OCI-LY3 (cell line): ENCODE data around the gene CC2D1A.

Source experiments
- H2AFZ ChIP-seq: fragments of 200-600, 300-600 bp; shearing (Covaris generic); 2 replicates; pipeline ENCODE4 v1.6.0; 2014; ENCODE audit warnings: antibody characterized with exemption, low read depth, low read length
- H3K27ac ChIP-seq: fragments of 200-600, 300-600 bp; sonication (generic); 2 replicates; pipeline ENCODE4 v1.5.1; 2014; ENCODE audit warnings: mild to moderate bottlenecking, low read length, moderate library complexity, mixed read lengths
- H3K27me3 ChIP-seq: fragments of 200-600, 300-600 bp; sonication (generic); 2 replicates; pipeline ENCODE4 v1.6.1; 2014; ENCODE audit warnings: low read depth, low read length, mixed read lengths
- H3K36me3 ChIP-seq: fragments of 200-600, 300-600 bp; sonication (generic); replicated peaks from 2 replicates; pipeline ENCODE3; 2014; ENCODE audit warnings: low read depth, low read length, mixed read lengths
- H3K4me1 ChIP-seq: fragments of 300-600, 200-600 bp; sonication (generic); 2 replicates; pipeline ENCODE4 v1.6.1; 2014; ENCODE audit warnings: low read length, mixed read lengths
- H3K4me2 ChIP-seq: fragments of 200-600, 300-600 bp; sonication (generic); 2 replicates; pipeline ENCODE4 v1.6.1; 2014; ENCODE audit warnings: low read length, mixed read lengths
- H3K4me3 ChIP-seq: fragments of 300-600, 200-600 bp; sonication (generic); 2 replicates; pipeline ENCODE4 v1.5.1; 2014; ENCODE audit warnings: antibody characterized with exemption, mild to moderate bottlenecking, low read length, moderate library complexity
- H3K79me2 ChIP-seq: fragments of 300-600, 200-600 bp; shearing (Covaris generic); 2 replicates; pipeline ENCODE4 v1.6.1; 2014; ENCODE audit warnings: mild to moderate bottlenecking, low read length, mixed read lengths
- H3K9ac ChIP-seq: fragments of 300-600, 200-600 bp; shearing (Covaris generic); 2 replicates; pipeline ENCODE4 v1.6.0; 2014; ENCODE audit warnings: mild to moderate bottlenecking, low read length, moderate library complexity
- H3K9me3 ChIP-seq: fragments of 200-600, 300-600 bp; shearing (Covaris generic); 2 replicates; pipeline ENCODE4 v1.6.1; 2014; ENCODE audit warnings: low read length, mixed read lengths; ENCODE audit not compliant: insufficient read depth
- H4K20me1 ChIP-seq: fragments of 200-600, 300-600 bp; sonication (generic); 2 replicates; pipeline ENCODE4 v1.6.1; 2016; ENCODE audit warnings: low read length, mixed read lengths; ENCODE audit not compliant: insufficient read depth
- CTCF ChIP-seq: fragments of 200-600, 300-600 bp; sonication (generic); IDR thresholded peaks from 2 replicates; pipeline ENCODE4 v1.5.1; 2014; ENCODE audit warnings: antibody characterized with exemption, low read length, low read depth
- EZH2phosphoT487 ChIP-seq: fragments of 200-600 bp; shearing (Covaris generic); IDR thresholded peaks from 2 replicates; pipeline ENCODE4 v1.6.1; 2018; ENCODE audit warnings: antibody characterized with exemption, mixed run types, low read depth

The CC2D1A gene

DNA sequence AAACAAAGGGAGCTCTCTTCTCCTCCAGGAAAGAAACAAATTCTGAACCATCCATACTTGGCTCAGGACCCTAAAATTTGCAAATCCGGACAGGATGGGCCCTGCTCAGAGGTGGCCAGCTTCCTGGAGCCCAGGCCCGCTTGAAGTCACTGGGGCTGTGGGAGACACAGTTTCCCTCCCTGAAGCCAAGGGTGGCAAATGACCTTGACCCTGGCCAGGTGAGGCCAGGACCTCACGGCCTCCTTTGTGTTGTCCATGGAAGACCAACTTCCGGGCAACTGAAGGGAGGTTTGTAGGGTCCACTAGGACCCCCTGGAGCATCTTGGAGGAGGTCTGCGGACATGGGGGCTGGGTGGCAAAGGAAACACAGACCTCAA, 23.6 kb upstream of the CC2D1A start:
- Histone ChIP-seq H3K4me2 (peak overlapping the region; percentile 92), H3K4me1 (peaks cover 37% of the 10 kb centered on the region), H3K9ac (peak overlapping the region; percentile 71; the same call in 1 of the 2 replicates), H3K36me3 (no peaks in the 10 kb centered on the region), H3K4me3 (peak overlapping the region; percentile 77; the same call in 1 of the 2 replicates), H4K20me1 (no peaks in the 10 kb centered on the region), H3K79me2 (no peaks in the 10 kb centered on the region), H3K27me3 (peaks cover 4% of the 10 kb centered on the region; the same call in 1 of the 2 replicates), H3K9me3 (no peaks in the 10 kb centered on the region), H3K27ac (no peak overlapping the region), H2AFZ (peak overlapping the region; percentile 59)
- TF ChIP-seq CTCF: no peak
- no peak for TF ChIP-seq EZH2phosphoT487

- Histone ChIP-seq H3K27ac (no peak overlapping the region), H3K4me3 (no peak overlapping the region), H4K20me1 (no peaks in the 10 kb centered on the region), H3K4me1 (peaks cover 37% of the 10 kb centered on the region), H3K79me2 (no peaks in the 10 kb centered on the region), H3K27me3 (peaks cover 4% of the 10 kb centered on the region; the same call in 1 of the 2 replicates), H3K9me3 (no peaks in the 10 kb centered on the region), H2AFZ (peak overlapping the region; percentile 59; the same call in 1 of the 2 replicates), H3K9ac (no peak overlapping the region), H3K4me2 (no peak overlapping the region), H3K36me3 (no peaks in the 10 kb centered on the region)
- no peak for TF ChIP-seq CTCF
- TF ChIP-seq EZH2phosphoT487: no peak
These were observed 23.2 kb upstream of the CC2D1A start for GRCh38 chr19:13882836-13883235.

DNA sequence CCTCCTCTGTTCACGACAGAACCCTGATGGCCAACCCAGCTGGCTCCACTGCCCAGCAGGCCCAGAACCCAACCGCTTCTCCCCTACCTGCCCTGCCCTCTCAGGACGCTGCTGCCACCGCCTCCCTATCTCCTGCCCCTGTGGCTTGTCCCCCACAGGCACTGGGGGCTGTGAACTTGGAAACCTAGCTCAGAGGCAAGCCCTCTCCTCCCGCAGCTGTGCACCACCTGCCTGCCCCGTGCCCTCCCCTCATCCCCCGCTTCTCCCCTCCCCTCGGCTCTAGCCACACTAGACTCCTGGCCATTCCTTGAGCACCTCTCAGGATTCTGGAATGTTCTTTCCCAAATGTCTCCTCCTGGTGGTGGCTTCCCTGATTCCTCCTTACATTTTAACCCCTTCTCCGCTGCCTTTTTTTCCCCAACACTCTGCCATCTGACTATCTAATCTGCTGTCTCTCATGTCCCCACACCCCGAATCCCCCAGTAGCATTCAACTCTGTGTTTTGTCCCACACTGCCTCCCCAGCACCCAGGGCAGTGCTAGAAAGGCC, 22.4 kb upstream of the CC2D1A start:
- H3K36me3 ChIP-seq: no peaks in the 10 kb centered on the region
- no peak overlapping the region for H3K27ac ChIP-seq
- H4K20me1 ChIP-seq: no peaks in the 10 kb centered on the region
- no peak overlapping the region for H3K9ac ChIP-seq
- TF ChIP-seq EZH2phosphoT487: no peak
- no peak for TF ChIP-seq CTCF
- H3K4me3 ChIP-seq: no peak overlapping the region
- no peaks in the 10 kb centered on the region for H3K79me2 ChIP-seq
- H3K4me1 ChIP-seq: peaks cover 37% of the 10 kb centered on the region
- no peaks in the 10 kb centered on the region for H3K9me3 ChIP-seq
- H3K27me3 ChIP-seq: peaks cover 4% of the 10 kb centered on the region; the same call in 1 of the 2 replicates
- no peak overlapping the region for H2AFZ ChIP-seq
- no peak overlapping the region for H3K4me2 ChIP-seq

- H3K4me2 ChIP-seq: peak overlapping the region; percentile 8; the same call in 1 of the 2 replicates
- no peaks in the 10 kb centered on the region for H4K20me1 ChIP-seq
- peaks cover 31% of the 10 kb centered on the region for H3K4me1 ChIP-seq
- no peak overlapping the region for H3K4me3 ChIP-seq
- no peaks in the 10 kb centered on the region for H3K79me2 ChIP-seq
- no peaks in the 10 kb centered on the region for H3K36me3 ChIP-seq
- no peaks in the 10 kb centered on the region; the same call in 1 of the 2 replicates for H3K27me3 ChIP-seq
- H3K9ac ChIP-seq: no peak overlapping the region
- H3K27ac ChIP-seq: no peak overlapping the region
- no peaks in the 10 kb centered on the region for H3K9me3 ChIP-seq
- TF ChIP-seq EZH2phosphoT487: no peak
- TF ChIP-seq CTCF: no peak
- H2AFZ ChIP-seq: peak overlapping the region; percentile 27; the same call in 1 of the 2 replicates
These were observed 21.0 kb upstream of the CC2D1A start for GRCh38 chr19:13884726-13885591.
